IPS-15b (cell line): ENCODE data around the gene PEBP1.
A peak's percentile ranks its signal among the peaks of the same experiment; 100 is the strongest.
"Not testable (repeated sequence)": the region's sequence is repeated elsewhere in the genome, so short reads cannot be mapped to it uniquely, and the experiment has no call there.

Experiments
- H3K27me3 ChIP-seq: one replicate; pipeline ENCODE4 v1.6.1; 2013; ENCODE audit warnings: low read length; ENCODE audit not compliant: control insufficient read depth, insufficient read depth
- H3K36me3 ChIP-seq: one replicate; pipeline ENCODE4 v1.6.1; 2013; ENCODE audit warnings: low read length; ENCODE audit not compliant: control insufficient read depth, insufficient read depth
- H3K4me1 ChIP-seq: one replicate; pipeline ENCODE4 v1.6.1; 2013; ENCODE audit warnings: mild to moderate bottlenecking, low read length; ENCODE audit not compliant: control insufficient read depth, insufficient read depth
- H3K4me3 ChIP-seq: one replicate; pipeline ENCODE4 v1.5.1; 2013; ENCODE audit warnings: low read depth, low read length
- H3K9ac ChIP-seq: one replicate; pipeline ENCODE4 v1.6.1; 2013; ENCODE audit warnings: low read depth, mild to moderate bottlenecking, low read length
- H3K9me3 ChIP-seq: one replicate; pipeline ENCODE4 v1.6.1; 2013; ENCODE audit warnings: mild to moderate bottlenecking, low read length; ENCODE audit not compliant: control insufficient read depth, insufficient read depth

Gene PEBP1

GRCh38 chr12:118107694-118108093 lies 28.2 kb upstream of the PEBP1 start:
- Histone ChIP-seq H3K4me3 (no peak overlapping the region), H3K9ac (no peak overlapping the region), H3K27me3 (no peaks in the 10 kb centered on the region), H3K4me1 (peaks cover 3% of the 10 kb centered on the region), H3K36me3 (no peaks in the 10 kb centered on the region), H3K9me3 (no peaks in the 10 kb centered on the region)

- no peaks in the 10 kb centered on the region for H3K27me3 ChIP-seq
- no peak overlapping the region for H3K4me3 ChIP-seq
- no peaks in the 10 kb centered on the region for H3K36me3 ChIP-seq
- H3K9ac ChIP-seq = no peak overlapping the region
- peaks cover 3% of the 10 kb centered on the region for H3K4me1 ChIP-seq
- no peaks in the 10 kb centered on the region for H3K9me3 ChIP-seq
These were observed 26.8 kb upstream of the PEBP1 start for GRCh38 chr12:118109088-118109487.

GRCh38 chr12:118119449-118119879 lies 16.5 kb upstream of the PEBP1 start:
- peaks cover 8% of the 10 kb centered on the region for H3K9me3 ChIP-seq
- peak overlapping the region; percentile 29 for H3K9ac ChIP-seq
- peak overlapping the region; percentile 31 for H3K4me3 ChIP-seq
- no peaks in the 10 kb centered on the region for H3K36me3 ChIP-seq
- peaks cover 13% of the 10 kb centered on the region for H3K4me1 ChIP-seq
- H3K27me3 ChIP-seq = no peaks in the 10 kb centered on the region

- Histone ChIP-seq H3K36me3 (no peaks in the 10 kb centered on the region), H3K4me3 (no peak overlapping the region), H3K9ac (peak overlapping the region; percentile 18)
These were observed 15.2 kb upstream of the PEBP1 start for GRCh38 chr12:118120579-118121363.

GRCh38 chr12:118122264-118122663 lies 13.7 kb upstream of the PEBP1 start:
- H3K9ac ChIP-seq = no peak overlapping the region
- H3K27me3 ChIP-seq = no peaks in the 10 kb centered on the region
- peaks cover 11% of the 10 kb centered on the region for H3K4me1 ChIP-seq
- no peak overlapping the region for H3K4me3 ChIP-seq
- no peaks in the 10 kb centered on the region for H3K36me3 ChIP-seq
- H3K9me3 ChIP-seq = no peaks in the 10 kb centered on the region

More at GRCh38 chr12:118120579-118121363, 15.2 kb upstream of the PEBP1 start:
- H3K9me3 ChIP-seq = no peaks in the 10 kb centered on the region
- H3K4me1 ChIP-seq = peaks cover 13% of the 10 kb centered on the region
- H3K27me3 ChIP-seq = no peaks in the 10 kb centered on the region

GRCh38 chr12:118124333-118124874 lies 11.5 kb upstream of the PEBP1 start:
- H3K9ac ChIP-seq = no peak overlapping the region
- peaks cover 8% of the 10 kb centered on the region for H3K4me1 ChIP-seq
- no peak overlapping the region for H3K4me3 ChIP-seq
- H3K27me3 ChIP-seq = no peaks in the 10 kb centered on the region
- H3K9me3 ChIP-seq = no peaks in the 10 kb centered on the region
- no peaks in the 10 kb centered on the region for H3K36me3 ChIP-seq

GRCh38 chr12:118125743-118126118 lies 10.2 kb upstream of the PEBP1 start:
- H3K4me1 ChIP-seq = peaks cover 5% of the 10 kb centered on the region
- H3K9me3 ChIP-seq = no peaks in the 10 kb centered on the region
- H3K27me3 ChIP-seq = no peaks in the 10 kb centered on the region
- no peak overlapping the region for H3K9ac ChIP-seq
- H3K4me3 ChIP-seq = no peak overlapping the region
- H3K36me3 ChIP-seq = no peaks in the 10 kb centered on the region

- Histone ChIP-seq H3K9ac (no peak overlapping the region), H3K4me1 (peaks cover 2% of the 10 kb centered on the region), H3K27me3 (no peaks in the 10 kb centered on the region), H3K9me3 (no peaks in the 10 kb centered on the region), H3K36me3 (no peaks in the 10 kb centered on the region), H3K4me3 (no peak overlapping the region)
These were observed 9.7 kb upstream of the PEBP1 start for GRCh38 chr12:118126119-118126757.

- Histone ChIP-seq H3K4me3 (no peak overlapping the region), H3K9ac (no peak overlapping the region), H3K9me3 (no peaks in the 10 kb centered on the region), H3K36me3 (no peaks in the 10 kb centered on the region), H3K4me1 (no peaks in the 10 kb centered on the region), H3K27me3 (no peaks in the 10 kb centered on the region)
These were observed 8.1 kb upstream of the PEBP1 start for GRCh38 chr12:118127867-118128266.

GRCh38 chr12:118129436-118129835 lies 6.5 kb upstream of the PEBP1 start:
- H3K9me3 ChIP-seq, H3K4me3 ChIP-seq, H3K4me1 ChIP-seq, H3K36me3 ChIP-seq, H3K9ac ChIP-seq, H3K27me3 ChIP-seq: not testable (repeated sequence)

GRCh38 chr12:118136559-118137003 lies 657 bp downstream of the PEBP1 start:
- Histone ChIP-seq H3K4me1 (no peaks in the 10 kb centered on the region), H3K4me3 (peak overlapping the region; percentile 86), H3K27me3 (no peaks in the 10 kb centered on the region), H3K9me3 (no peaks in the 10 kb centered on the region), H3K9ac (peak overlapping the region; percentile 88), H3K36me3 (peaks cover 28% of the 10 kb centered on the region)
